Large intestine (tissue), 3 donors: ENCODE results near the gene PDSS2. TPM values are rescaled to one million over a fixed set of nuclear protein-coding genes. Genes with fewer than 3 reads are reported as not detected.
"Not testable (repeated sequence)": the region's sequence is repeated elsewhere in the genome, so short reads cannot be mapped to it uniquely, and the experiment has no call there.

Experiments
- DNase-seq, 2 donors: peaks; one replicate each; pipeline versions ENCODE4 v3.0.0 to v3.0.0-alpha.2; 2013
- H3K27ac ChIP-seq: one replicate; pipeline ENCODE4 v1.5.1; 2013; ENCODE audit warnings: low read length
- H3K27me3 ChIP-seq: 2 replicates; pipeline ENCODE4 v1.6.1; 2013; ENCODE audit warnings: low read length; ENCODE audit not compliant: control insufficient read depth, insufficient read depth
- H3K36me3 ChIP-seq: 2 replicates; pipeline ENCODE4 v1.6.1; 2013; ENCODE audit warnings: low read length; ENCODE audit not compliant: control insufficient read depth, insufficient read depth
- H3K4me1 ChIP-seq: one replicate; pipeline ENCODE4 v1.6.1; 2013; ENCODE audit warnings: low read length; ENCODE audit not compliant: control insufficient read depth, insufficient read depth
- H3K4me3 ChIP-seq: one replicate; pipeline ENCODE4 v1.5.1; 2013; ENCODE audit warnings: low read length
- H3K9me3 ChIP-seq: one replicate; pipeline ENCODE4 v1.6.1; 2013; ENCODE audit warnings: mild to moderate bottlenecking, low read depth, low read length, moderate library complexity; ENCODE audit not compliant: control insufficient read depth
- WGBS: methylation state at CpG from one replicate; pipeline ENCODE4 v1.1.5; 2013; ENCODE audit warnings: low lambda C conversion rate; ENCODE audit not compliant: insufficient coverage; 5-methylcytosine and 5-hydroxymethylcytosine counted together
- polyA plus RNA-seq: library from polyadenylated mRNA; unstranded; fragments of 120-200 nt; gene quantifications from one replicate; pipeline ENCODE4 v1.2.1, GENCODE V29; 2013

Gene PDSS2
- polyA plus RNA-seq, 1 donor, result 12.8 TPM

- DNase-seq, result no peak
- H3K27me3 ChIP-seq, result no peaks in the 10 kb centered on the region
- H3K4me3 ChIP-seq, result no peak overlapping the region
- H3K27ac ChIP-seq, result no peak overlapping the region
- 100% methylated on average over 2 of the region's 4 CpGs for WGBS
- no peaks in the 10 kb centered on the region for H3K9me3 ChIP-seq
- no peaks in the 10 kb centered on the region for H3K4me1 ChIP-seq
- no peaks in the 10 kb centered on the region for H3K36me3 ChIP-seq
These were observed 336.6 kb downstream of the PDSS2 start for GRCh38 chr6:107122748-107123147.

GRCh38 chr6:107121964-107122495 is 337.3 kb downstream of the PDSS2 start:
- Histone ChIP-seq H3K4me1 (no peaks in the 10 kb centered on the region), H3K9me3 (no peaks in the 10 kb centered on the region), H3K36me3 (no peaks in the 10 kb centered on the region), H3K27ac (no peak overlapping the region), H3K27me3 (no peaks in the 10 kb centered on the region), H3K4me3 (no peak overlapping the region)
- no CpG with 5 or more reads among the region's 8 CpGs for WGBS
- no peak for DNase-seq

- Histone ChIP-seq H3K4me1 (no peaks in the 10 kb centered on the region), H3K4me3 (no peak overlapping the region), H3K27me3 (no peaks in the 10 kb centered on the region), H3K36me3 (no peaks in the 10 kb centered on the region), H3K9me3 (no peaks in the 10 kb centered on the region), H3K27ac (no peak overlapping the region)
- WGBS, result 97% methylated on average over 4 of the region's 6 CpGs
- no peak for DNase-seq
These were observed 338.1 kb downstream of the PDSS2 start for GRCh38 chr6:107121266-107121665.

GRCh38 chr6:107120404-107120803 is 339.0 kb downstream of the PDSS2 start:
- no peaks in the 10 kb centered on the region for H3K27me3 ChIP-seq
- H3K27ac ChIP-seq, result no peak overlapping the region
- no peak overlapping the region for H3K4me3 ChIP-seq
- no peak for DNase-seq
- H3K4me1 ChIP-seq, result no peaks in the 10 kb centered on the region
- WGBS, result no CpG with 5 or more reads among the region's 4 CpGs
- H3K36me3 ChIP-seq, result no peaks in the 10 kb centered on the region
- H3K9me3 ChIP-seq, result no peaks in the 10 kb centered on the region

- Histone ChIP-seq H3K4me3 (no peak overlapping the region), H3K27me3 (no peaks in the 10 kb centered on the region), H3K4me1 (no peaks in the 10 kb centered on the region), H3K27ac (no peak overlapping the region), H3K9me3 (no peaks in the 10 kb centered on the region), H3K36me3 (no peaks in the 10 kb centered on the region)
- no CpG with 5 or more reads among the region's 2 CpGs for WGBS
- no peak for DNase-seq
These were observed 340.4 kb downstream of the PDSS2 start for GRCh38 chr6:107118976-107119375.

GRCh38 chr6:107118540-107118939 is 340.8 kb downstream of the PDSS2 start:
- not testable (repeated sequence) for H3K9me3 ChIP-seq, H3K4me3 ChIP-seq, DNase-seq, H3K27me3 ChIP-seq, H3K4me1 ChIP-seq, H3K36me3 ChIP-seq, H3K27ac ChIP-seq
- 80% methylated on average over 1 of the region's 9 CpGs for WGBS

GRCh38 chr6:107116931-107117330 is 342.4 kb downstream of the PDSS2 start:
- Histone ChIP-seq H3K9me3 (no peaks in the 10 kb centered on the region), H3K27ac (no peak overlapping the region)
- 56% methylated on average over 2 of the region's 7 CpGs for WGBS

GRCh38 chr6:107116328-107116892 is 343.0 kb downstream of the PDSS2 start:
- peak overlapping the region; percentile 79 for H3K27ac ChIP-seq
- 0% methylated on average over 2 of the region's 15 CpGs for WGBS

More at GRCh38 chr6:107116931-107117330, 342.4 kb downstream of the PDSS2 start:
- no peaks in the 10 kb centered on the region for H3K36me3 ChIP-seq
- no peak for DNase-seq
- no peaks in the 10 kb centered on the region for H3K27me3 ChIP-seq
- H3K4me3 ChIP-seq, result peak overlapping the region; percentile 61
- peaks cover 6% of the 10 kb centered on the region for H3K4me1 ChIP-seq

GRCh38 chr6:107115695-107116327 is 343.6 kb downstream of the PDSS2 start:
- H3K4me3 ChIP-seq, result peak overlapping the region; percentile 61
- no peaks in the 10 kb centered on the region for H3K36me3 ChIP-seq
- DNase-seq, result peak; percentile 33 to 73
- H3K9me3 ChIP-seq, result no peaks in the 10 kb centered on the region
- no peaks in the 10 kb centered on the region for H3K27me3 ChIP-seq
- 0% methylated on average over 1 of the region's 45 CpGs for WGBS
- H3K4me1 ChIP-seq, result peaks cover 6% of the 10 kb centered on the region
- H3K27ac ChIP-seq, result peak overlapping the region; percentile 79

More at GRCh38 chr6:107116328-107116892, 343.0 kb downstream of the PDSS2 start:
- no peaks in the 10 kb centered on the region for H3K36me3 ChIP-seq
- no peaks in the 10 kb centered on the region for H3K9me3 ChIP-seq
- H3K27me3 ChIP-seq, result no peaks in the 10 kb centered on the region
- H3K4me1 ChIP-seq, result peaks cover 6% of the 10 kb centered on the region
- peak; percentile 21 to 59 for DNase-seq
- peak overlapping the region; percentile 61 for H3K4me3 ChIP-seq

DNA sequence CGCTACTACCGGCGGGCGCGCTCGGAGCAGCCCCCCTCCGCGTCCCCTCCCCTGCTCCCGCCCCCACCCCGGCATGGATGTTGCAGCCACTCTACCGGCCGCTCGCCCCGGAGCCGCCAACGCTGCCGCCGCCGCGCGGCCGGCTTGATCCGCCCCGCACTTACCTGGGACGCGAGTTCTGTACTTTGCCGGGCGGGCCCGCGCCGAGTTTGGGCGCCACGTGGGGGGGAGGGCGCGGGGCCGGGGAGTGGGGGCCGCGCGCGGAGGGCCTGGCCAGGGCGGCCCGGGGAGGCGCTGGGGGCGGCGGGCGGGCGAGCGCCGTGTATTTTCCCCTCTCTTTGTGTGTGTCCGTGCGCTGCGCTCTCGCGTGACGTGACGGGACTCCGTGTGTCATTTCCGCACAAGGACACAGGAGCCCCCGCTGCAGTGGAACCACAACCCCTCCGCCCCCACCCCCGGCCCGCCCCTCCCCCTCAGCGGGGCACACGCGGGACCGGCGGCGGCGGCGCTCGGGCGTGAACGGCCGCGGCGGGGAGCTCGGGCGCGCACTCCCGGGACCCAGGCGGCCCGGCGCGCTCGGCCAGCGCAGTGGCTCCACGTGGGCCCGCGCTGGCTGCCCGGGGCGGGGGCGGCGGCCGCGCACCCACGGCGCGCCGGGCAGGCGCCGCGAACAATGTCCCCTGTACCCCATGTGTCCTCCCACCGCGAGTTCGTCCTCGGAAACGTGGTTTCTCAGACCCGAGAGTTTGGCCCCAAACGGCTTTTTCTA is 344.3 kb downstream of the PDSS2 start, which contains the start of gene BEND3:
BEND3 (minus strand) TSS at position 590 of the 769 bp plus-strand sequence. CDS start 16,230 bp downstream, outside the sequence.
- peak within 1 kb of the TSS; percentile 79 for H3K27ac ChIP-seq
- WGBS, result no CpG with 5 or more reads among the region's 109 CpGs
- peak; percentile 20 to 58 for DNase-seq
- peak within 1 kb of the TSS; percentile 61 for H3K4me3 ChIP-seq
- no peaks in the 10 kb centered on the region for H3K36me3 ChIP-seq
- peaks cover 6% of the 10 kb centered on the region for H3K4me1 ChIP-seq
- H3K27me3 ChIP-seq, result no peaks in the 10 kb centered on the region
- no peaks in the 10 kb centered on the region for H3K9me3 ChIP-seq
